ENCODE data around the gene TRAPPC5.

Gene TRAPPC5

DNA sequence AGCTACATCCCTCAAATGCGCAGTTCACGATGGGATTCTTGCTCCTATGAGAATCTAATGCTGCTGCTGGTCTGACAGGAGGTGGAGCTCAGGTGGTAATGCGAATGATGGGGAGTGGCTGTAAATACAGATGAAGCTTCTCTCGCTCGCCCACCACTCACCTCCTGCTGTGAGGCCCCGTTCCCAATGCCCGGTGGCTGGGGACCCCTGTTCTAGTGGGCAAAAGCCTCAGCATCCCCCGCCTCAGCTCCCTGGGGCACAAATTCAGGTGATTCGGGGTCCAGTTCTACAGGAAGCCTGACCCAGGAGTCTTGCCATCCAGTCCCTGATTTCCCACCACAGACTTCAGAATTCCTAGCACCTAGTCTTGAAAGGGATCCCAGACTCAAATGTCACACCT, 8.1 kb upstream of the TRAPPC5 start:
- H3K27me3 ChIP-seq (ENCODE audit: insufficient read depth, poor library complexity, severe bottlenecking), result no peaks in the 10 kb centered on the region
- TF ChIP-seq, protein P1, sequence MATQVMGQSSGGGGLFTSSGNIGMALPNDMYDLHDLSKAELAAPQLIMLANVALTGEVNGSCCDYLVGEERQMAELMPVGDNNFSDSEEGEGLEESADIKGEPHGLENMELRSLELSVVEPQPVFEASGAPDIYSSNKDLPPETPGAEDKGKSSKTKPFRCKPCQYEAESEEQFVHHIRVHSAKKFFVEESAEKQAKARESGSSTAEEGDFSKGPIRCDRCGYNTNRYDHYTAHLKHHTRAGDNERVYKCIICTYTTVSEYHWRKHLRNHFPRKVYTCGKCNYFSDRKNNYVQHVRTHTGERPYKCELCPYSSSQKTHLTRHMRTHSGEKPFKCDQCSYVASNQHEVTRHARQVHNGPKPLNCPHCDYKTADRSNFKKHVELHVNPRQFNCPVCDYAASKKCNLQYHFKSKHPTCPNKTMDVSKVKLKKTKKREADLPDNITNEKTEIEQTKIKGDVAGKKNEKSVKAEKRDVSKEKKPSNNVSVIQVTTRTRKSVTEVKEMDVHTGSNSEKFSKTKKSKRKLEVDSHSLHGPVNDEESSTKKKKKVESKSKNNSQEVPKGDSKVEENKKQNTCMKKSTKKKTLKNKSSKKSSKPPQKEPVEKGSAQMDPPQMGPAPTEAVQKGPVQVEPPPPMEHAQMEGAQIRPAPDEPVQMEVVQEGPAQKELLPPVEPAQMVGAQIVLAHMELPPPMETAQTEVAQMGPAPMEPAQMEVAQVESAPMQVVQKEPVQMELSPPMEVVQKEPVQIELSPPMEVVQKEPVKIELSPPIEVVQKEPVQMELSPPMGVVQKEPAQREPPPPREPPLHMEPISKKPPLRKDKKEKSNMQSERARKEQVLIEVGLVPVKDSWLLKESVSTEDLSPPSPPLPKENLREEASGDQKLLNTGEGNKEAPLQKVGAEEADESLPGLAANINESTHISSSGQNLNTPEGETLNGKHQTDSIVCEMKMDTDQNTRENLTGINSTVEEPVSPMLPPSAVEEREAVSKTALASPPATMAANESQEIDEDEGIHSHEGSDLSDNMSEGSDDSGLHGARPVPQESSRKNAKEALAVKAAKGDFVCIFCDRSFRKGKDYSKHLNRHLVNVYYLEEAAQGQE (IDR thresholded peaks at IDR 0.05; ENCODE audit: insufficient replicate concordance, low read depth), result no peak
- TF ChIP-seq SPI1 (IDR thresholded peaks at IDR 0.05; ENCODE audit: borderline replicate concordance, low read depth) (no peak), POLR2AphosphoS5 (IDR thresholded peaks at IDR 0.05; ENCODE audit: low read depth) (no peak), GABPA (IDR thresholded peaks at IDR 0.05; ENCODE audit: low read depth) (no peak)
- TF ChIP-seq, protein P2, sequence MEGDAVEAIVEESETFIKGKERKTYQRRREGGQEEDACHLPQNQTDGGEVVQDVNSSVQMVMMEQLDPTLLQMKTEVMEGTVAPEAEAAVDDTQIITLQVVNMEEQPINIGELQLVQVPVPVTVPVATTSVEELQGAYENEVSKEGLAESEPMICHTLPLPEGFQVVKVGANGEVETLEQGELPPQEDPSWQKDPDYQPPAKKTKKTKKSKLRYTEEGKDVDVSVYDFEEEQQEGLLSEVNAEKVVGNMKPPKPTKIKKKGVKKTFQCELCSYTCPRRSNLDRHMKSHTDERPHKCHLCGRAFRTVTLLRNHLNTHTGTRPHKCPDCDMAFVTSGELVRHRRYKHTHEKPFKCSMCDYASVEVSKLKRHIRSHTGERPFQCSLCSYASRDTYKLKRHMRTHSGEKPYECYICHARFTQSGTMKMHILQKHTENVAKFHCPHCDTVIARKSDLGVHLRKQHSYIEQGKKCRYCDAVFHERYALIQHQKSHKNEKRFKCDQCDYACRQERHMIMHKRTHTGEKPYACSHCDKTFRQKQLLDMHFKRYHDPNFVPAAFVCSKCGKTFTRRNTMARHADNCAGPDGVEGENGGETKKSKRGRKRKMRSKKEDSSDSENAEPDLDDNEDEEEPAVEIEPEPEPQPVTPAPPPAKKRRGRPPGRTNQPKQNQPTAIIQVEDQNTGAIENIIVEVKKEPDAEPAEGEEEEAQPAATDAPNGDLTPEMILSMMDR (IDR thresholded peaks at IDR 0.05; ENCODE audit: insufficient read depth, low read length), result no peak
- H3K4me3 ChIP-seq (replicated peaks; ENCODE audit: insufficient read depth, low read length), result no peak overlapping the region
- DNase-seq (ENCODE audit: low read depth in 1 of 2, low spot score in 1 of 2), result no peak
- H3K27ac ChIP-seq (replicated peaks), result no peak overlapping the region

DNA sequence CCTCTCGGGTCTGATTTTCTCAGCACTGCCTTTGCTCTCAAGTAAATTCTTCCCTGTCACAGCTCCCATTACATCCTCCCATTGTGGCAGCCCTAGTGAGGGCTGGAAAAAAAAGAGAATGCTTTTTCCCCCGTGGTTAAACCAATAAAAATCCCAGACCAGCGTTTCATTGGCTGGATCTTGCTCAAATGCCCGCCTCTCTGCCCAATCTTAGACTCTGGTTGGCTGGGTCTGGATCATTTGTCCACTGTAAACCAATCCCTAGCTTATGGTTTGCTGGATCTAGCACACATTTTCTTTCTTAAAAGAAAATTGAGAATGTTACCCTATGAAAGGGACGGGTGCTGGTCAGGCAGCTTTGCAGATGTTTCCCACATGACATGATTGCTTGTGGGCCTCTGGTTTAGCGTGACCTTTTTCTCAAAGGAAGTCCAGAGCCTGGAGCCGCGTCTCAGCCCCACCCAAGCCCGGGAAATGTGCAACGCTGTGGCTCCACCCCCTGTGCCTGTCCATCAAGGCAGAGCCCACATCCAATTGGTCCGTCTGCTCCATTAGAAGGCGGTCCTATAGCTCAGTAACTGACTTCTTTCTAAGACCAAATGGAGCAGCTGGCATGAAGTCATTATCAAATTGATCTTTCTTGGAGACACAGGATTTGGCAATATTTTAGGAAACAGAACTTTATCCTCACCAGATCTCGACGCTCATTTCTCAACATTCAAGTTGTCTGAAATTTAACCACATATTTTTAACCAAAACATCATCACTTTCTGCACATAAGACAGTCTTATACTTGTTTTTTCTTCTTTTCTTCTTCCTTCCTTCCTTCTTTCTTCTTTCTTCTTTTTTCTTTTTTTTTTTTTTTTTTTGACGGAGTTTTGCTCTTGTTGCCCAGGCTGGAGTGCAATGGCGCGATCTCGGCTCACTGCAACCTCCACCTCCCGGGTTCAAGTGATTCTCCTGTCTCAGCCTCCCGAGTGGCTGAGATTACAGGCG, 6.3 kb upstream of the TRAPPC5 start:
- Histone ChIP-seq H3K4me3 (replicated peaks; ENCODE audit: insufficient read depth, low read length) (no peak overlapping the region), H3K27me3 (ENCODE audit: insufficient read depth, poor library complexity, severe bottlenecking) (no peaks in the 10 kb centered on the region), H3K27ac (replicated peaks) (peak overlapping the region; percentile 80)
- TF ChIP-seq, protein P1 (IDR thresholded peaks at IDR 0.05; ENCODE audit: insufficient replicate concordance, low read depth), result no peak
- TF ChIP-seq SPI1 (IDR thresholded peaks at IDR 0.05; ENCODE audit: borderline replicate concordance, low read depth), result peak; percentile 4; the same call in 1 of the 2 replicates
- DNase-seq (ENCODE audit: low read depth in 1 of 2, low spot score in 1 of 2), result peak; percentile 95 to 96

- no peak for TF ChIP-seq SPI1 (IDR thresholded peaks at IDR 0.05; ENCODE audit: borderline replicate concordance, low read depth)
- no peak for TF ChIP-seq POLR2AphosphoS5 (IDR thresholded peaks at IDR 0.05; ENCODE audit: low read depth)
- TF ChIP-seq, protein P2 (IDR thresholded peaks at IDR 0.05; ENCODE audit: insufficient read depth, low read length), result no peak
- TF ChIP-seq GABPA (IDR thresholded peaks at IDR 0.05; ENCODE audit: low read depth), result no peak
- TF ChIP-seq, protein P1 (IDR thresholded peaks at IDR 0.05; ENCODE audit: insufficient replicate concordance, low read depth), result no peak
- Histone ChIP-seq H3K27me3 (ENCODE audit: insufficient read depth, poor library complexity, severe bottlenecking) (no peaks in the 10 kb centered on the region), H3K4me3 (replicated peaks; ENCODE audit: insufficient read depth, low read length) (peak overlapping the region; percentile 58), H3K27ac (replicated peaks) (peak overlapping the region; percentile 80)
- peak; percentile 95 to 96 for DNase-seq (ENCODE audit: low read depth in 1 of 2, low spot score in 1 of 2)
Measured at GRCh38 chr19:7676376-7676775, 4.3 kb upstream of the TRAPPC5 start.
